ENCODE measurements around the gene CNOT3. TPM values are rescaled to one million over a fixed set of nuclear protein-coding genes. Genes with fewer than 3 reads are reported as not detected.
A peak's percentile ranks its signal among the peaks of the same experiment; 100 is the strongest.
"Not testable (repeated sequence)": the region's sequence is repeated elsewhere in the genome, so short reads cannot be mapped to it uniquely, and the experiment has no call there.

CNOT3 gene
- total RNA-seq, 2 donors from 2014 or later, result 44.5 to 45.4 TPM

DNA sequence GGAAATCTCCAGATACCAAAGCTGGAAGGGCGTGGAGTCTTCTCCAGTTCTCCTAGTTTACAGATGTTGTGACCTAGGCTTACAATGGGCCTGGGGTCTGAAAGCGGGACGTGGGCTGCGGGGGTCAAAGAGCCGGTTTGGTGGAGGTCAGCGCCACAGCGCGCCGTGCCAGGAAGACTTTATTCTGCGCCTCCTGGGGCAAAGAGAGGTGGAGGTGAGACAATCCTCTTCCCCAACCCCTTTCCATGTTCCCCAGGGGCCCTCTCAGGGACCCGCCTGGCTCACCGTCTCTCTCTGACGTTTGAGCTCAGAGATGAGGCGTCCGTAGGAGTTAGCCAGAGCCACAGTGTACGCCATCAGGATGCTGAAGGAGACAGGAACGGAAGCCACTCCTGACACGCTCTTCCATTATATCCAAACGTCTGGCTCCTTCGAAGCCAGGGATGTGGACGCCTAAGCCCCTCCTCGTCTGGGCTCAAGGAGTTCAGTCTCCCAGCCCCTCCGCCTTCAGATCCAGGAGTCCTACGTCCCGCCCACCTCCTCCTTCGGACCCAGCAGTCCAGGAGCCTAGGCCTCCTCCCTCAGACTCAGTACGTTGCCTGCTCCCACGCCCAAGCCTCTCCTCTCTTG, 22.7 kb downstream of the CNOT3 start:
- DNase-seq (no peak), ATAC-seq (no peak)
- Mint-ChIP-seq H3K36me3 (ENCODE audit: low read depth) (peaks cover 7% of the 10 kb centered on the region), H3K4me3 (peak overlapping the region; percentile 99), H3K4me1 (peaks cover 42% of the 10 kb centered on the region), H3K27me3 (no peaks in the 10 kb centered on the region), H3K27ac (peak overlapping the region; percentile 98)
- no peaks in the 10 kb centered on the region for H3K9me3 ChIP-seq (ENCODE audit: control insufficient read depth, low read length, poor library complexity, severe bottlenecking)

DNA sequence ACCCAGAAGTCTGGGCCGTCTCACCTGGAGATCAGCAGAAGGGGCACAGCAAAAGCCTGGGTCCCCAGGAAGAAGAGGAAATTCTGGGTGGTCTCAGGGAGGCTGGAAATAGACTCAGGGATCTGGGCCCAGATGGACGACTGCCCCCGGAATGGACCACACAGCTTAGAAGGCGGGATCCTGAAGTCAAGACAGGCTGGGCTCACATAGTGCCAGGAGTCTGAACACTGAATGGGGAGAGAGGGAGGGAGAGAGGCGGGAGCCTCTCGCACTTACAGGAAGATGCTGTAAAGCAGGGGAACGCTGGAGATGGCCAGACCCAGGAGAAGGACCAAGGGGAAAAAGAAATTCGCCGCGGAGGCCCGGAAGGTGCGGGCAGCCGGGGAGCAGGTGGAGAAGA, 23.3 kb downstream of the CNOT3 start:
- no peaks in the 10 kb centered on the region for H3K9me3 ChIP-seq (ENCODE audit: control insufficient read depth, low read length, poor library complexity, severe bottlenecking)
- Mint-ChIP-seq H3K4me1 (peaks cover 42% of the 10 kb centered on the region), H3K4me3 (peak overlapping the region; percentile 99), H3K27ac (peak overlapping the region; percentile 98), H3K27me3 (no peaks in the 10 kb centered on the region), H3K36me3 (ENCODE audit: low read depth) (peaks cover 7% of the 10 kb centered on the region)
- DNase-seq, result no peak
- no peak for ATAC-seq

DNA sequence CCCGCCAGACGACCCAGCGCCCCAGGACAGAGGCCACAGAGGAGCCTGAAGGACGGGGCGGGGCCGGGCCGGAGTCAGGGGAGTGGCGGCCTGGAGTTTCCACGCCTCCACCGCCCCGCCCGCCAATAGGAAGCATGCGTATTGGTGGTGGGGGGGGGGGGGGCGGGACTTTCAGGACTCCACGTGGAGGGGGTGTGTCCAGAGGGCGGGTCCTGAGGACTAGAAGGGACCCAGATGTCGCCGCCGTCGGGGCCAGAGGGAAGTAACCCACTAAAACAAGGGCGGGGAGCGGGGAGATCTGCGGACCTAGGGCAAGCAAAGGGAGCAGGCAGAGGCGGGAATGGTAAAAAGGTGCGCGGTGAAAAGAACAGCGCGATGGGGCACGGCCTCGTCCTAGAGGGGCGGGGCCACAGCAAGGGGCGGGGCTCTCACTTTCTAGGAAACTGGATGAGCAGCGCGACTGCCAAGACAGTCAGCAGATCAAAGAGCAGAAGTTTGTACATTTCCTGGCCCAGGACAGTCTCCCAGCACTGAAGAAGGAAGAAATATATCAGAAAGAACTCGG, 24.8 kb downstream of the CNOT3 start:
- H3K4me1 Mint-ChIP-seq, result peaks cover 35% of the 10 kb centered on the region
- no peaks in the 10 kb centered on the region for H3K27me3 Mint-ChIP-seq
- H3K4me3 Mint-ChIP-seq, result peak overlapping the region; percentile 87
- ATAC-seq, result peak; percentile 11
- H3K9me3 ChIP-seq (ENCODE audit: control insufficient read depth, low read length, poor library complexity, severe bottlenecking), result no peaks in the 10 kb centered on the region
- DNase-seq, result peak; percentile 59 to 75 (median 71)
- peaks cover 2% of the 10 kb centered on the region for H3K36me3 Mint-ChIP-seq (ENCODE audit: low read depth)
- peak overlapping the region; percentile 30 for H3K27ac Mint-ChIP-seq

DNA sequence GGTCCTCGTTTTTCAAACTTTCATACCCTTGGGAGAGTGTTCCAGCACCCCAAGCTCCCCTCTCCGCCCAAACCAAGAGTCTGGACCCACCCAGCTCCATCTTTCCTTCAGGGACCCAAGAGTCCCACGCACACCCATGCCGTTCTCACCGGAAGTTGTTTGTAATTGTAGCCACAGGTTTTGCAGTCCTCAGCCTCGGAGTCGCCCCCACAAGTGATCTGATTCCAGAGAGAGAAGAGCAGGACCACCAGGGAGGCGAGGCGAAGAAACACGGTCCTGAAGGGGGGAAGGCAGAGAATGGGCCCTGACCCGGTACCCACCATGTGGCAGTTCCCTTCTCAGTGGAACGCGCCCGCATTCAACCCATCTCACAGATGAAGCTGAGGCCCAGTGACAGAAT, 25.3 kb downstream of the CNOT3 start:
- H3K4me3 Mint-ChIP-seq, result peak overlapping the region; percentile 87
- H3K4me1 Mint-ChIP-seq, result peaks cover 35% of the 10 kb centered on the region
- no peak for DNase-seq
- H3K9me3 ChIP-seq (ENCODE audit: control insufficient read depth, low read length, poor library complexity, severe bottlenecking), result no peaks in the 10 kb centered on the region
- peaks cover 2% of the 10 kb centered on the region for H3K36me3 Mint-ChIP-seq (ENCODE audit: low read depth)
- no peaks in the 10 kb centered on the region for H3K27me3 Mint-ChIP-seq
- peak overlapping the region; percentile 30 for H3K27ac Mint-ChIP-seq
- no peak for ATAC-seq

DNA sequence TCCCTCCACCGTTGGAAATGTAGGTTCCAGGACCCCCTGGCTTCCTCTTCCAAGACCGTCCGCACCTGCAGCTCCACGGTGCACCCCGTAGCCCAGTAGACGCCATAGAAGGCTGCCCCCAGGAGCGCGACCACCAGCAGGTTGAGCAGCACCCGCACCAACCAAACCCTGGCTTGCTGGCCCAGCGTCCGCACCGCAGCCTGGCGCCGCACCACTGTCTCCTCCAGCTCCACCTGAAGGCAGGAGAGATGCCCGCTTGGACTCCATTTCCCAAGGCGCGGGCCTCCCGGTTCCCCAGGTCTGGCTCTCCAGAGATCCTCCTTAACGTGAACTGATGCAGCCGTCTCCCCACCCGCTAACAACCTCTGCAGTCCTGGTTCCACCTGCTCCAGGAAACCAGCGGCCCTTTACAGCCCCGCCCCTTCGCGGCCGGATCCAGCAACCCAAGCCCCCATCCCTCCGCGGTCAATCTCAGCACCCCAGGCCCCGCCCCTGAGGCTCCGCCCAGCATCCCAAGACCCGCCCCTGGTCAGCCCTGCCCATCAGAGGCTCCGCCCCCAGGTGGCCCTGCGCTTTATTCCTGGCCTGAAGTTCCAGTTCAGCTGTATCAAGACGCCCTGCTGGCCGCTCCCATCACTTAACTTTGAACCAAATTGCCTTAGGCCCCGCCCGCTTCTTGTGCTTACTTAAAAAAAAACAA, 27.0 kb downstream of the CNOT3 start:
- no peaks in the 10 kb centered on the region for H3K9me3 ChIP-seq (ENCODE audit: control insufficient read depth, low read length, poor library complexity, severe bottlenecking)
- ATAC-seq (peak; percentile 3), DNase-seq (peak; percentile 34 to 62 (median 46))
- Mint-ChIP-seq H3K27me3 (no peaks in the 10 kb centered on the region), H3K36me3 (ENCODE audit: low read depth) (peaks cover under 1% of the 10 kb centered on the region), H3K4me1 (peaks cover 32% of the 10 kb centered on the region), H3K27ac (peak overlapping the region; percentile 27), H3K4me3 (peak overlapping the region; percentile 80)

DNA sequence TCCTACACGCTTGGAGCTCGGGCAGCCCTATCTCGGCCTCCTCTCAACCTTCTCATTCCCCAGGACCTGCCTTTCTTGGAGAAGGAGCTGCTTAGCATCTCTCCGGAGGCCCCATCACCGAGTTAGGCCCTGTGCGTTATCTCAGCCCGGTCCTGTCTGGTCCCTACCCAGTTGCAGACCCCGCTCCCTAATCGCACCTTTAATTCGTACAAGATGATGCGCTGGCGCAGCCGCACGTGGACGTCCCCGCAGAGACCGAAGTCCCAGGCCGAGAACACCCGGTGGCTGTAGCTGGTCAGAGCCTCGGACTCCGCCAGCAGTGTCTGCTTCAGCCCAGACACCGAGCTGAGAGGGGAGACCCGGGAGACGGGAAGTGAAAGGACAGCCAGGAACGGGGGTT, 27.7 kb downstream of the CNOT3 start:
- peak overlapping the region; percentile 27 for H3K27ac Mint-ChIP-seq
- H3K4me1 Mint-ChIP-seq, result peaks cover 26% of the 10 kb centered on the region
- H3K27me3 Mint-ChIP-seq, result no peaks in the 10 kb centered on the region
- peak overlapping the region; percentile 80 for H3K4me3 Mint-ChIP-seq
- H3K9me3 ChIP-seq (ENCODE audit: control insufficient read depth, low read length, poor library complexity, severe bottlenecking), result no peaks in the 10 kb centered on the region
- DNase-seq (no peak), ATAC-seq (no peak)
- no peaks in the 10 kb centered on the region for H3K36me3 Mint-ChIP-seq (ENCODE audit: low read depth)

DNA sequence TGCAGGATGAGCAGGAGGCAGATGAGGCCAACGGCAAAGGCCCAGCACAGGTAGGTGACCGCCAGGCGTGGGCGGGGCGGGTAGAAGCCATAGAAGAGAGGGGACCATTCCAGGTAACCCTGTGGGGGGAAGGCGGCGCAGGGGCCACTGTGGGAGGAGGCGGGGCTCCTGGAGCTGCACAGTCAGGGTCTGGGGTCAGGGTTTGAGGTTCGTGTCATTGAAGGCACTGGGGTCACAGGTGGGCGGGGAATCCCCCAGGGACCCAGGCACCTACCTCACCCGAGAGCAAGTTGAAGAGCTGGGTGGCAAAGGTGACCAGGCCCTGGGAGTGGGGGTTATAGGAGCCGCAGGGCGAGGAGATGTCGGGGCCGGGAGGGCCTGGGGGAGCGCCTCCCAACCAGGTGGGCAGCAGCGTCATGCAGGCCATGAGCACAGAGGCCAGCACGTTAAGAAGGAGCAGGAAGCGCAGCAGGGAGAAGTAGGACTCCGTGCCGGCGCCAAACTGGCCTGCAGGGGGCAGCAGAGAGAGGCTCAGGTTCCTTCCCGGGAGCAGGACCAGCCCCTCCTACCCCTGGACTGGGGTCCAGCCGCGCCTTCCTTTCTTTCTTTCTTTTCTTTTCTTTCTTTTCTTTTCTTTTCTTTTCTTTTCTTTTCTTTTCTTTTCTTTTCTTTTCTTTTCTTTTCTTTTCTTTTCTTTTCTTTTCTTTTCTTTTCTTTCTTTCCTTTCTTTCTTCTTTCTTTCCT, 30.8 kb downstream of the CNOT3 start:
- no peaks in the 10 kb centered on the region for H3K9me3 ChIP-seq (ENCODE audit: control insufficient read depth, low read length, poor library complexity, severe bottlenecking)
- peak; percentile 78 to 89 (median 86) for DNase-seq
- Mint-ChIP-seq H3K27ac (peak overlapping the region; percentile 61), H3K4me1 (peaks cover 12% of the 10 kb centered on the region), H3K36me3 (ENCODE audit: low read depth) (no peaks in the 10 kb centered on the region), H3K4me3 (peak overlapping the region; percentile 47), H3K27me3 (no peaks in the 10 kb centered on the region)
- ATAC-seq, result peak; percentile 82

DNA sequence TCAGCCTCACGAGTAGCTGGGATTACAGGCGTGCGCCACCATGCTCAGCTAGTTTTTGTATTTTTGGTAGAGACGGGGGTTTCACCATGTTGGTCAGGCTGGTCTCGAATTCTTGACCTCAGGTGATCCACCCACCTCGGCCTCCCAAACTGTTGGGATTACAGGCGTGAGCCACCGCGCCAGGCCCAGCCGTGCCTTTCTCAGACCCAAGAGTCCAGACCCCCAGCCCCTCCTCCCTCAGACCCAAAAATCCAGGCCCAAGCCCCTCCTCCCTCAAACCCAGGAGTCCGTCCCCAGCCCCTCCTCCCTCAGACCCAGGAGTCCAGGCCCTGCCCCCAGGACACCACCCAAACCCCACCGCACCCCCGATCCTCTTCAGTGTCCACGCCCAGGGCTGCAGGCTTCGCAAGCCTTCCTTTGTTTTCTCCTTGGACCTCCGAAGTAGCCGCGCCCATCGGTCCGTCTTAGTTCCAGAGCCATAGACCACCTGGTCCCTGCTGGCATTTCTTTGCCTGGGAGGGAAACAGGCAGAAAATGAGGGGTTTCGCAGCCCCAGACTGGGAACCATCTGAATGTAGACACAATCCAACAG, 31.7 kb downstream of the CNOT3 start:
- H3K9me3 ChIP-seq (ENCODE audit: control insufficient read depth, low read length, poor library complexity, severe bottlenecking), result no peaks in the 10 kb centered on the region
- peaks cover 11% of the 10 kb centered on the region for H3K4me1 Mint-ChIP-seq
- ATAC-seq (no peak), DNase-seq (no peak)
- H3K27ac Mint-ChIP-seq, result no peak overlapping the region
- H3K36me3 Mint-ChIP-seq (ENCODE audit: low read depth), result no peaks in the 10 kb centered on the region
- no peaks in the 10 kb centered on the region for H3K27me3 Mint-ChIP-seq
- no peak overlapping the region for H3K4me3 Mint-ChIP-seq

DNA sequence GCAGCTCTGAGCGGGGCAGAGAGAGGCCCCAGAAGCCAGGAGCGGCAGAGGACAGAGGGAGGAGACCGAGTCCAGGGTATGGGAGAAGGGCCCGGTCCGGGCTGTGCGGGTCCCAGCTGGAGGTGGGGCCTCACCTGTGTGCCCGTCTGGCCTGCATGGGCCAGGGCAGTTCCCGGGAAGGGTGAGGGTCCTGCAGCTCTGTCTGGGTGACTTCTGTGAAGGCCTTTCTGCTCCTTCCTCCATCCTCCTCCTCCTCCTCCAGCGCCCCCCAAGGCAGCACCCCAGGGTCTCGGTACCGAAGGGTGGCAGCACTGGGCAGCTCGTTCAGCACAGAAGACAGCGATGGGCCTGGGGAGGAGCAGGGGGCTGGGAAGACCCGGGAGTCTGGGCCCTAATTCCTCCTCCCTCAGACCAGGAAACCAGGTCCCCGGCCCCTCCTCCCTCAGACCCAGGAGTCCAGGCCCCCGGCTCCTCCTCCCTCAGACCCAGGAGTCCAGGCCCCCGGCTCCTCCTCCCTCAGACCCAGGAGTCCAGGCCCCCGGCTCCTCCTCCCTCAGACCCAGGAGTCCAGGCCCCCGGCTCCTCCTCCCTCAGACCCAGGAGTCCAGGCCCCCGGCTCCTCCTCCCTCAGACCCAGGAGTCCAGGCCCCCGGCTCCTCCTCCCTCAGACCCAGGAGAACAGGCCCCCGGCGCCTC, 34.3 kb downstream of the CNOT3 start:
- not testable (repeated sequence) for DNase-seq, H3K4me3 Mint-ChIP-seq, ATAC-seq

DNA sequence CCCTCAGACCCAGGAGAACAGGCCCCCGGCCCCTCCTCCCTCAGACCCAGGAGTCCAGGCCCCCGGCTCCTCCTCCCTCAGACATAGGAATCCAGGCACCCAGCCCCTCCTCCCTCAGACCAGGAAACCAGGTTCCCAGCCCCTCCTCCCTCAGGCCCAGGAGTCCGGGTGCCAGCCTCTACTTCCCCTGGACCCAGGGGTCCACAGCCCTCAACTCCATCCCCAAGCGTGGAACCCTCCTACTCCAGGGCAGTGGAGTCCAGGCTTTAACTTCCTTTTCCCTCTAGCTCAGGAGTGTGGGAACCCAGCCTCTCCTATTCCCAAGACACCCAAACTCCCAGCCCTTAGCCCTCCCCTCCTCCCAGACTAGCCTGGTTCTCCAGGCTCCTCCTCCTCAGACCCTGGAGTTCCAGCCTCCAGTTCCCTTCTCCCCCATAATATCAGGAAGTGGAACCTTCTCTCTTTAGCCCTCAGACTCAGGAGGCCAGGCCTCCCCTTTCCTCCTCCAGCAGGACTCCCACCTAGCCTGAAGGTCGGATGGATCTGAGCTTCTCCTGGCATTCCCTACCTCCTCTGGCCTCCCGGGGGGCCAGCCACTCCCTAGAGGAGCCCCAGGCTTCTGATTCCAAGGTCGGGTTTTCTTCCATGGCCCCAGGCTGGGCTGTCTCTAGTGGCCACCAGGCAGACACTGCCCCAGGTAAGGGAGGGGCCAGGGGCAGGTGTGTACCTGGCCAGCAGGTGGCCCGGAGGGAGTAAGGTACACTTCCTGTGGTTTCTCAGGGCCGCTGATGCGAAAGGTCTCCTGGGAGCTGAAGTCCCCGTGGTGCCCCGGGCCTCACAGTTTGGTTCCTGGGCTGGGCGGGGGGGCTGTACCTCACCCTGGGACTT, 35.2 kb downstream of the CNOT3 start, which contains the start of gene TMC4:
TMC4 (minus strand) TSS at position 690 of the 888 bp plus-strand sequence; CDS start at position 647, 43 bp downstream.
- no peak for DNase-seq
- Mint-ChIP-seq H3K27ac (no peak within 1 kb of the TSS), H3K27me3 (no peaks in the 10 kb centered on the region), H3K4me3 (no peak within 1 kb of the TSS), H3K36me3 (ENCODE audit: low read depth) (no peaks in the 10 kb centered on the region), H3K4me1 (peaks cover 6% of the 10 kb centered on the region)
- peak; percentile 25 for ATAC-seq
- no peaks in the 10 kb centered on the region for H3K9me3 ChIP-seq (ENCODE audit: control insufficient read depth, low read length, poor library complexity, severe bottlenecking)

More for the DNA sequence above, 34.3 kb downstream of the CNOT3 start:
- peak overlapping the region; percentile 74 for H3K27ac Mint-ChIP-seq
- H3K27me3 Mint-ChIP-seq; H3K4me1 Mint-ChIP-seq; H3K36me3 Mint-ChIP-seq (ENCODE audit: low read depth); H3K9me3 ChIP-seq (ENCODE audit: control insufficient read depth, low read length, poor library complexity, severe bottlenecking): not testable (repeated sequence)

DNA sequence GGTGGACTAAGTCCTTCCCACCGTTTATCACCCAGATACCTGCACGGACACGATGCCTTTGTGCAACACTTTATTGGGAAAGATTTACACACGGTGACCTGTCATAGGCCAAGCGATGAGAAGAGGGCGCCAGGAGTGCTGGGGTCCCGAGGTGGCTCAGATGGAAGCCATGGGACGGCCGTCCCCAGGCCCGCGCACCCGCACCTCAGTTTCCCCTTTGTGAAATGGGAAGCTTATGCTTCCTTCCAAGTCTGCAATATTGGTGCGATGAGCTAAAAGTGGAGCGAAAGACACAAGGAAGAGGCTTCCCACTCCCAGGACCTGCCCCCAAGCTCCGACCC, 35.8 kb downstream of the CNOT3 start:
- Mint-ChIP-seq H3K36me3 (ENCODE audit: low read depth) (no peaks in the 10 kb centered on the region), H3K4me3 (no peak overlapping the region), H3K27me3 (no peaks in the 10 kb centered on the region), H3K4me1 (peaks cover 6% of the 10 kb centered on the region), H3K27ac (no peak overlapping the region)
- no peak for DNase-seq
- no peaks in the 10 kb centered on the region for H3K9me3 ChIP-seq (ENCODE audit: control insufficient read depth, low read length, poor library complexity, severe bottlenecking)
- no peak for ATAC-seq
